GM21786 (cell line): Measurements from ENCODE around the gene SLC24A3.

Source experiments
- ATAC-seq: cut with Tn5 transposase; IDR thresholded peaks from one replicate; pipeline ENCODE4 v1.9.1; 2021; ENCODE audit not compliant: unreplicated experiment

The SLC24A3 gene

GRCh38 chr20:19236371-19237055, 24.1 kb downstream of the SLC24A3 start:
- no peak for ATAC-seq

- no peak for ATAC-seq
Measured at GRCh38 chr20:19241440-19241839, 29.0 kb downstream of the SLC24A3 start.

GRCh38 chr20:19244291-19244690, 31.8 kb downstream of the SLC24A3 start:
- no peak for ATAC-seq

GRCh38 chr20:19249106-19249879, 36.9 kb downstream of the SLC24A3 start:
- no peak for ATAC-seq

- no peak for ATAC-seq
Measured at GRCh38 chr20:19250346-19250745, 37.9 kb downstream of the SLC24A3 start.

- no peak for ATAC-seq
Measured at GRCh38 chr20:19251506-19251905, 39.1 kb downstream of the SLC24A3 start.

- ATAC-seq: no peak
Measured at GRCh38 chr20:19251958-19252357, 39.5 kb downstream of the SLC24A3 start.

- ATAC-seq: no peak
Measured at GRCh38 chr20:19252451-19253120, 40.1 kb downstream of the SLC24A3 start.

- no peak for ATAC-seq
Measured at GRCh38 chr20:19253316-19253715, 40.9 kb downstream of the SLC24A3 start.

GRCh38 chr20:19253916-19254820, 41.7 kb downstream of the SLC24A3 start:
- no peak for ATAC-seq

- no peak for ATAC-seq
Measured at GRCh38 chr20:19254956-19255355, 42.5 kb downstream of the SLC24A3 start.

GRCh38 chr20:19256085-19256484, 43.6 kb downstream of the SLC24A3 start:
- no peak for ATAC-seq

GRCh38 chr20:19256906-19257595, 44.6 kb downstream of the SLC24A3 start:
- ATAC-seq: no peak

GRCh38 chr20:19257865-19258264, 45.4 kb downstream of the SLC24A3 start:
- ATAC-seq: no peak

GRCh38 chr20:19259141-19259591, 46.7 kb downstream of the SLC24A3 start:
- no peak for ATAC-seq

GRCh38 chr20:19260412-19261090, 48.1 kb downstream of the SLC24A3 start:
- peak; percentile 53 for ATAC-seq

- ATAC-seq: no peak
Measured at GRCh38 chr20:19264191-19264590, 51.7 kb downstream of the SLC24A3 start.

- ATAC-seq: no peak
Measured at GRCh38 chr20:19265646-19266374, 53.4 kb downstream of the SLC24A3 start.

- ATAC-seq: no peak
Measured at GRCh38 chr20:19268426-19268825, 56.0 kb downstream of the SLC24A3 start.
